ENCODE measurements around the gene SYTL1.
A peak's percentile ranks its signal among the peaks of the same experiment; 100 is the strongest.

The SYTL1 gene

DNA sequence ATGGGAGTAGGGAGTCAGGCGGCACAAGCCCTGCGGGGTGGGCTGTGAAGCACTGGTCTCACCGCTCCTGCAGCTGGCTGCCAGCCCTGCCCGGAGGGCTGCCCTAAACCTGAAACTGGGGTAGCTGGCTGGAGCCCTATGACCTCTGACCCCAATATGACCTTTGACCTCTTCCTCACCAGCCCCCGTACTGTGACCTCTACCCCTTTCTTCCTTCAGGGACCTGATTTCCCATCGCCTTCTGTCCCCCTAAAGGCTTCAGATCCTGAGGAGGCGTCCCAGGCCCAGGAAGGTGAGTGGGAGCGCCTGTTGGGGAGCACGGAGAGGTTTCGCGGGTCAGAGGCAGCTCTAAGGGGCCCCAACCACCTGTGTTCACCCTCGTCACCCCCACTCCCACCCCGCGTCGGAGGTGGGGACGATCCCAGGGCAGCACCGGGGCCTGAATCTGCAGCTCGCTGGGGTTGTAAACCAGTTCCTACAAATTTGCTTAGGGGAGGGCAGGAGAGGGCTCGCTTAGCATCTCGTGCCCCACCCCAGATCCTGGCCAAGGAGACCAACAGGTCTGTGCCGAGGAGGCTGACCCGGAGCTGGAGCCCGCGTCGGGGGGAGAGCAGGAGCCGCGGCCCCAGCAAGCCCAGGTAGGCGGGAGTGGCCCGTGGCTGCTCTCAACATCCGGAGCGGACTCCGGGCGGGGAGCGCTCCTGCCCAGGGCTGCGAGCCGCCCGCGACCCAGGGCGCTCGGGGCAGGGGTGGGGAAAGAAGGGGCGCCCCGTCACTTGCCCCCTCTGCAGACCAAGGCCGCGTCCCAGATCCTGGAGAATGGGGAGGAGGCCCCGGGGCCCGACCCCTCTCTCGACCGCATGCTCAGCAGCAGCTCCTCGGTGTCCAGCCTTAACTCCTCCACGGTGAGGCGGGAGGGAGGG lies 7.3 kb downstream of the SYTL1 start:
- no peak for DNase-seq (ENCODE audit: low read depth in 2 of 2)

DNA sequence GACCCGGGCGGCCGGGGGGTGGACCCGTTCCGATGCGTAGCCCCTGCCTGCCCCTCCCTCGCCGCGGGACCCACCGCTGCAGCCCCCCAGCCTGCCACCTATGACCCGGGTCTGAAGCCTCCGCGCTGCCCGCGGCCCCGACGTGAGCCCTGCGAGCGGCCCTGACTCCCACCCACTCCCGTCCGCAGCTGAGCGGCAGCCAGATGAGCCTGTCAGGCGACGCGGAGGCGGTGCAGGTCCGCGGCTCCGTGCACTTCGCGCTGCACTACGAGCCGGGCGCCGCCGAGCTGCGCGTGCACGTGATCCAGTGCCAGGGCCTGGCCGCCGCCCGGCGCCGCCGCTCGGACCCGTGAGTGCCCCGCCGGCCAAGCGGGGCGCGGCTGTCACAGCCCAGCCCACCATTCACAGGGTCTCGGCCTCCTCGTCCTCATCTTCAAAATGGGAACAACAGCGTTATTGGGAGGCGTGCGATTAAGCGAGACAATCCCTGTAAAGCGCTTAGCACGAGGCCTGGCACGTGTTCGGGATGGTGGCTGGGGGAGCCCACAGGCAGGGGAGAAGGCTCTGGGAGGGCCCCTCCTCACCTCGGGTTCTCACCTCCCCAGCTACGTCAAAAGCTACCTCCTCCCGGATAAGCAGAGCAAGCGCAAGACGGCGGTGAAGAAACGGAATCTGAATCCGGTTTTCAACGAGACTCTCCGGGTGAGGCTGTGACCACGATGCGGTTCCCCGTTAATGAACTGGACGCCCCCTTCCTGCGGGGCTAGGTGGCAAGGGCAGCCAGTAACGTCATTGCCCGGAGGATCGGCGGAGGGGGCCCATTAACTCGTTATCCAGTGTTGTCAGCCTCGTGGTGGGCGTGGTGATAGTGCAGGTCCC lies 8.2 kb downstream of the SYTL1 start:
- DNase-seq (ENCODE audit: low read depth in 2 of 2) = no peak

DNA sequence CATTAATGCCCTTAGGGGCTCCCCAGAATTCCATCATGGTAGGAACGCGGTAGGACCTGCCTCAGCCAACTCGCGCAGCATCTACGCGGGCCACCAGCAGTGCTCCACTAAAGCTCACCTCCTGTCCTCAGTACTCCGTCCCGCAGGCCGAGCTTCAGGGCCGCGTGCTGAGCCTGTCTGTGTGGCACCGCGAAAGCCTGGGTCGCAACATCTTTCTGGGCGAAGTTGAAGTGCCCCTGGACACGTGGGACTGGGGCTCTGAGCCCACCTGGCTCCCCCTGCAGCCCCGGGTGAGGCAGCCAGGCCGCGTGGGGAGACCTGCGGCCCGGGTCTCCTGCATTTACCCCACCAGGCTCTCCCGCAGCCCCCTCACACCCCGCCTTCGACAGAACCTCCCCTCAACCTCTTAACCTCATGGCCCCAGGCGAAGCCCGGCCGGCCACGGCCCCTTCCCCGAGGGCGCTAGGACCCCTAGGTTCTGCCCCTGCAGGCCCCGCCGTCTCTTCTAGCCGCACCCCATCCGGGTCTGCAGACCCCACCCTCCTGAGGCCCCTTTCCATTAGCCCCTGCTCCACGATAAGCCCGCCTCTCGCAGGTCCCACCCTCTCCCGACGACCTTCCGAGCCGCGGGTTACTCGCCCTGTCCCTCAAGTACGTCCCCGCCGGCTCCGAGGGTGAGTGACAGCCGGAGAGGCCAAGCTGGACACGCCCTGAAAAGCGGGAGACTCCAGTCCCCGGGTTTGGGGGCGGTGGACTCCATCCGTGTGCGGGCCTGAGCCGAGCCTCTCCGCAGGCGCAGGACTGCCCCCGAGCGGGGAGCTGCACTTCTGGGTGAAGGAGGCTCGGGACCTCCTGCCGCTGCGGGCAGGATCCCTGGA lies 9.1 kb downstream of the SYTL1 start:
- DNase-seq (ENCODE audit: low read depth in 2 of 2) = no peak

DNA sequence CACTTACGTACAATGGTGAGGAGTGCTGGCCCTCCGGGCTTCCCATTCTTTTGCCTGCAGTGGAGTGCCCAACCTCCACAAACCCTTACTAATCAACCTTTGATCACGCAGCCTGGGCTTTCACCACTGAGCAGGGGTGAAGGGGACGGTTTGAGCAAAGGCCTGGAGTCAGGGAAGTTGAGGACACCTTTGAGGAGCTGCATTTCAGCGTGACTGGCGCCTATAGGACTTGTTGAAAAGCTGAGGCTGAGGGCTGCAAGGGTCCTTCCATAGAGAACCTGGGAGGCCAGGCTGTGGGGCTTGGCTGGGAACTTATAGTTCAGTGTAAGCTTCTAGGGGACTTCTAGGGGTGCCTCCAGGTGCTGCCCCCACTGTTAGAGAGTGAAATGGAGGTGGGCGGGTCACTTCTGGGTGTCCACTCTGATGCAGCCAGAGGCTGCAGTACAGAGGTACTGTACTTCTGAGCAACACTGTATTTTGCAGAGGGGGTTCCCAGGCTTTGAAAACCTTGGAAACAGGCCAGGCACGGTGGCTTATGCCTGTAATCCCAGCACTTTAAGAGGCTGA lies 9.8 kb downstream of the SYTL1 start:
- DNase-seq (ENCODE audit: low read depth in 2 of 2) = no peak

DNA sequence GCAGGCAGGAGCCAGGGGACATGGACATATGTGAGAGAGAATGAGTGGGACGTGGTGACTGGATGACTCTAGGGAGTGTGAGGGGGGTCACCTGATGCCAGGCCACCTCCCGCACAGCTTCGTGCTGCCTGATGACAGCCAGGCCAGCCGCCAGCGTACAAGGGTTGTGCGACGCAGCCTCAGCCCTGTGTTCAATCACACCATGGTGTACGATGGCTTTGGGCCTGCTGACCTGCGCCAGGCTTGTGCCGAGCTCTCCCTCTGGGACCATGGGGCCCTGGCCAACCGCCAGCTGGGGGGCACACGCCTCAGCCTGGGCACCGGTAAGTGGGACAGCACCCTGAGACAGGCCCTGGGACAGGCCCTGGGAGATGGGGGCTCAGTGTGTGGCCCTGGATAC lies 11.3 kb downstream of the SYTL1 start:
- DNase-seq (ENCODE audit: low read depth in 2 of 2) = no peak

- no peak for DNase-seq (ENCODE audit: low read depth in 2 of 2)
These were observed 11.8 kb downstream of the SYTL1 start for GRCh38 chr1:27353629-27354028.

- no peak for DNase-seq (ENCODE audit: low read depth in 2 of 2)
These were observed 13.9 kb downstream of the SYTL1 start for GRCh38 chr1:27355683-27356082.

DNA sequence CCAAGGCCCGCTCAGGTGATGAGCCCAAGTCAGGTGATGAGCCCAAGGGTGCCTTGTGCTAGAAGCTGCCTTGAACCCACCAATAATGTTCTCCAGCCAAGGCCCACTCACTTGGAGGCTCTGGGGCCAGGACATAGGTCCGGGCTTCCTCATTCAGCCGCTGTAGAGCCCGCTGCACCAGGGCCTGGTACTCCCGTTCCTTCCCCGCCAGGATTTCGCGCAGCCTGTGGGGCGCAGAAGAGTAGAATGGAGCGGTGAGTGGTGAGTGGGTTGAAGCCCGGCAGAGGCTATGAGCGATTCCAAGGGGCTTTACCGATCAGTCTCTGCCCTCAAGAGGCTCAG lies 14.4 kb downstream of the SYTL1 start:
- DNase-seq (ENCODE audit: low read depth in 2 of 2) = no peak

- DNase-seq (ENCODE audit: low read depth in 2 of 2) = no peak
These were observed 14.9 kb downstream of the SYTL1 start for GRCh38 chr1:27356619-27357280.

DNA sequence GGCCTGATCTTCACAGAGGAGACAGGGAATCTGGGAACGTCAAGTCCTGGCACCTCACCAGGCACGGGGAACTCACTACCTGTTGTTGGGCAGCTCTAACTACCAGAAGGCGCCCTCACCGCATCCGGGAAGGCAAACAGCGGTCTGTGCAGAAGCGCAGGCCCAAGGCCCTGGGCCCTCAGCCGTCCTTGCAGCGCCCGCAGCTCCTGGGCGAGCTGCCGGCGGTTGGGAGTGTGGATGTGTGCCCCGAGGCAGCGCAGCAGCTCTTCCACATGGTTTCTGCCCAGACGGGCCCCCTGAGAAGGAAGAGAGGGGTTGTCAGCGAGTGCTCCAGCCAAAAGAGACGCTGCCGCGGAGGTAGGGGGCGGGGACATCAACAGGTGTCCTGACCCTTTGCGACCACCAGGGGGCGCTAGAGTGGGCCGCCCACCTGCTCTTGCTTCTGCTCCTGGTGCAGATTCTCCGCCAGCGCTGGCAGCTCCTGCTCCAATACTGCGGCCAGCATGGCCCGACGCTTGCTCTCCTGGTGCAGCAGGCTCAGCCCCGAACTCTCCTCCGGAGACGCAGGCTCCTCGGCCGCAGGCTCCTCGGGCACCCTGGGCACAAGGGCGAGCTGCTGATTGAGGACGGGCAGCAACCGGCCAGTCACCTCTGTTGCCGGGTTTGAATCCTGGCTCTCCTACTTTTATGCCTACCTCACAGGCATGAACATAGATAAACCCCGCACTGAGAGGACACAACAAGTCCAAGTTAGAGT lies 15.6 kb downstream of the SYTL1 start:
- peak in 1 of 2 donors; percentile 52 for DNase-seq (ENCODE audit: low read depth in 2 of 2)

DNA sequence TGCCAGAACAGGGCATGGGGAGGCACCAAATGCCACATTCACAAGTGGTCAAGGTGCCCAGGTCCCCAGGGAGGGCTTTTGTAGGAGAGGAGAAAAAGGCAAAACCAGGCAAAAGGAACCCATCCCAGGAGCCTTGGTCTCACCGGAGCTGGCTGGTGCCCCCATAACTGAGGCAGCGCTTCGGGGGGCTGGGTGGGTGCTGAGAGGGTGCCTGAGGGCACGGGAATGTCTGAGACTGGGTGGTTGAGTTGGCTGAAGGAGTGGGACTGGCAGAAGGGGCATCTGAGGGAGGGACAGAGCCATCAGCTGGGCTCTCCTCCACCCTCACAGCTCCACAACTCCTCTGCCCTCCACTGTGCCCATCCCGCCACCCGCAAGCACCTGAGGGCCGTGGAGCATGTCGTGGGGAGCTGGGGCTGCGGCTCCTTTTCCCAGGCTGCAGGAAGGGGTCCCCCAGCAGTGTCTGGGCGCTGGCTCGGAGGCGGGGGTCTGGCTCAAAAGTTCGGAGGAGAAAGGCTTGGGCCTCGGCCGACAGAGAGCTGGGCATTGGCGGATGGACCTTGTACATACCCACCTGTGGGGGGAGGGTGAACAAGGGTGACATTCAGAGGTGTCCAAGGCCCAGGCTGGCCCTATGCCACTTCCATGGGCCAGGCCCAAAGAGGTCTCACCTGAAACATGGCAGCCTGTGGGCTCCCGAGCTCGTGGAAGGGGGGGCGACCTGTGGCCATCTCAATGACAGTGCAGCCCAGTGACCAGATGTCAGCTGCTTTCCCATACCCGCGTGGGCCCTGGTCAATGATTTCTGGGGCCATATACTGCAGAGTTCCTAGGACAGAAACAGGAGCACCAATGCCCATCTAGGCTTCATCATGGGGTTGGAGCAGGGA lies 16.5 kb downstream of the SYTL1 start:
- DNase-seq (ENCODE audit: low read depth in 2 of 2) = no peak

- no peak for DNase-seq (ENCODE audit: low read depth in 2 of 2)
These were observed 17.1 kb downstream of the SYTL1 start for GRCh38 chr1:27358928-27359313.

DNA sequence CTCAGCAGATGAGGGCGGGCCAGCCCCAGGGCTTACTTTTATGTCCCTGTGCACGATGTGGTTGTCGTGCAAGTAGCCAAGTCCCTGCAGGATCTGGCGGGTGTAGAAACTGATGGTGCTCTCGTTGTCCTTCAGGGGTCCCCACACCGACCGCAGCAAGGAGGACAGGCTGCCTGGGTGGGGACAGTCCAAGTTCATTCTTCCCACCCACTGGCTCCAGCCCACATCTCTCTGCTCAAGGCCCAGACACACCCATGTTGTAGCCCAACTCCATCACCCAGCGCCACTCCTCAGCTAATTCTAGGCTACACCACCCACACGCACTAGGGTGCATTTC lies 18.0 kb downstream of the SYTL1 start:
- no peak for DNase-seq (ENCODE audit: low read depth in 2 of 2)

DNA sequence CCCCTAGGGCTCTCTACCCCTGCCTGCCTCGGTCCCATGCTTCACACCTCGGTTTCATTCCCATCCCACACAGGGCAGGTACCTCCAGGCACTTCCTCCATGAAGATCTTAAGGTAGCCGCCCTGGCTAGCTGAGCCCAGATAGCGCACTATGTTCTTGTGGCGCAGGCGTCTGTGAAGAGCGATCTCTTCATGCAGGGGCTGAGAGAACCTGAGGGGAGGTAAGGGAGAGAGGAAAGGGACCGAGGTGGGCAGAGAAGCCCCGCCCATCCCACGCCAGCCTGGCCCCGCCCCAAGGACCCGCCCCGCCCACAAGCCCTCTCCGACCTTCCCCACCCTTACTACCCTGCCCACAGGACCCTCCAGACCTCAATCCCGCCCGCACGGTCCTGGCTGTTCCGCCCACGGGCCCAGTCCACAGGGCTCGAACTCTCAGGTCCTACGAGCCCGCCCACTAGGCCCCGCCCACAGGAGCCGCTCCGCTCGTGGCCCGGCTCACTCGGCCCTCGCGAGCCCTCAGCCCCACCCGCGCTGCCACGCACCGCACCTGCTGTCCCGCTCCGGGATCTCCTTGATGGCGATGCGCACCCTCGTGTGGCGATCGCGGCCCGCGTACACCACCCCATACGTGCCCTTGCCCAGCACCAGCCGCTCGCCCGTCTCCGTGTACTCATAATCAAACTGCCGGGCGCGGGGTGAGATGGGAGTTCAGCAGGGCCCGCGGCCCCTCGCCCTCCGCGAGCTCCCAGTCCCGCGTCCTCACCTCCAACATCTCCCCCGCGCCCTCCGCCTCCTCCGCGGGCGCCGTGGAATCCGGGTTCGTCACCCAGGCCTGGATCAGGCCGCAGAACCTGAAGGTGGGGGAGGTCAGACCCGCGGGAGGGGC lies 18.6 kb downstream of the SYTL1 start:
- DNase-seq (ENCODE audit: low read depth in 2 of 2) = no peak

DNA sequence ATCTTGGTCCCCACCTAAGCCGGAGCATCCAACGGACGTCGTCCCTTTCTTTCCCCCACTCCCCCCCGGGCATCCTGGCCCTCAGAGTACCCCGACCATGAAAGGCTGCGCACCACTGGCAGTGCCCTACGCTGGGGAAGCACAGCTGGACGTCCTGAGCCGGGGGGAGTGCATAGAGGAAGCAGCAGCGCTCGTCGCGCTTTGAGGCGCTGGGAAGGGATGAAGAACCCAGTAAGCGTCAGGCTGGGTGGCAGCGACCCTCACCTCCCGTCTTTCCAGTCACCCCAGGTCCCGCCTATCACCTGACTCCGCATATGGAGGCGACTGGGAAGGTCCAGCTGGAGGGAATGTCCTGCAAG lies 19.2 kb downstream of the SYTL1 start:
- DNase-seq (ENCODE audit: low read depth in 2 of 2) = no peak

- DNase-seq (ENCODE audit: low read depth in 2 of 2) = no peak
These were observed 19.7 kb downstream of the SYTL1 start for GRCh38 chr1:27361553-27361952.

- no peak for DNase-seq (ENCODE audit: low read depth in 2 of 2)
These were observed 22.2 kb downstream of the SYTL1 start for GRCh38 chr1:27363766-27364695.
